Measurements from ENCODE around the gene TIGD6.

DNA sequence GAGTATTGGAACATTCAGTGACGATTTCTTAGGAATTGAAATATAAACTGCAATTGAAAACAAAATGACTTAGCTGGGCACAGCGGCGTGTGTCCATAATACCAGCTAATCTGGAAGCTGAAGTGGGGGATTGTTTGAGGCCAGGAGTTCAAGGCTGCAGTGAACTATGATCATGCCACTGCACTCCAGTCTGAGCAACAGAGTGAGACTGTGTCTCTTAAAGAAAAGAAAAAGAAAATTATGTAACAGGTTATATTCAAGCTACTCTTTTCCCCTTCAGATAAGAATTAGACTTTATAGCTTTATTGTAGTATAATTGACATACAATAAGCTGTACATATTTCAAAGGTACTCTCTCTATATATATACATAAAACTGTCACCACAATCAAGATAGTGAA lies 33.5 kb downstream of the TIGD6 start:
- no peak for TF ChIP-seq POLR2AphosphoS5 (IDR thresholded peaks at IDR 0.05; ENCODE audit: low read depth)
- TF ChIP-seq, protein P1, sequence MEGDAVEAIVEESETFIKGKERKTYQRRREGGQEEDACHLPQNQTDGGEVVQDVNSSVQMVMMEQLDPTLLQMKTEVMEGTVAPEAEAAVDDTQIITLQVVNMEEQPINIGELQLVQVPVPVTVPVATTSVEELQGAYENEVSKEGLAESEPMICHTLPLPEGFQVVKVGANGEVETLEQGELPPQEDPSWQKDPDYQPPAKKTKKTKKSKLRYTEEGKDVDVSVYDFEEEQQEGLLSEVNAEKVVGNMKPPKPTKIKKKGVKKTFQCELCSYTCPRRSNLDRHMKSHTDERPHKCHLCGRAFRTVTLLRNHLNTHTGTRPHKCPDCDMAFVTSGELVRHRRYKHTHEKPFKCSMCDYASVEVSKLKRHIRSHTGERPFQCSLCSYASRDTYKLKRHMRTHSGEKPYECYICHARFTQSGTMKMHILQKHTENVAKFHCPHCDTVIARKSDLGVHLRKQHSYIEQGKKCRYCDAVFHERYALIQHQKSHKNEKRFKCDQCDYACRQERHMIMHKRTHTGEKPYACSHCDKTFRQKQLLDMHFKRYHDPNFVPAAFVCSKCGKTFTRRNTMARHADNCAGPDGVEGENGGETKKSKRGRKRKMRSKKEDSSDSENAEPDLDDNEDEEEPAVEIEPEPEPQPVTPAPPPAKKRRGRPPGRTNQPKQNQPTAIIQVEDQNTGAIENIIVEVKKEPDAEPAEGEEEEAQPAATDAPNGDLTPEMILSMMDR (conservative IDR thresholded peaks at IDR 0.05; ENCODE audit: low read depth in 2 of 2) = no peak
- TF ChIP-seq EZH2 (IDR thresholded peaks at IDR 0.05; ENCODE audit: low read depth, unreplicated experiment) = no peak

Measured in GM23338 (cell line).